MCF 10A (cell line): Measurements from ENCODE around the gene ZNF225. TPM values are rescaled to one million over a fixed set of nuclear protein-coding genes. Genes with fewer than 3 reads are reported as not detected.

Experiments used
- BruUV-seq: library from RNA; stranded (reverse); fragments of 400-500 nt; replicated peaks from 2 replicates; lab custom pipeline; 2021; lab: Mats Ljungman, UMichigan
- CTCF ChIA-PET: fragments of 300-600 bp; sonication (Branson Sonifier 250); formaldehyde crosslinking; extraction: SDS; loops from one replicate; lab custom pipeline; 2021; ENCODE audit warnings: antibody characterized with exemption, inconsistent platforms; lab: Yijun Ruan, JAX
- POLR2A ChIA-PET: fragments of 300-600, 350-650 bp; sonication (Branson Sonifier 250); formaldehyde crosslinking; extraction: SDS; loops from one replicate; lab custom pipeline; 2020; ENCODE audit warnings: antibody characterized with exemption, inconsistent platforms; lab: Yijun Ruan, JAX
- DNase-seq: peaks from one replicate; pipeline ENCODE4 v3.0.0-alpha.2; 2018; ENCODE audit not compliant: unreplicated experiment
- H3K27ac Mint-ChIP-seq: one replicate; pipeline ENCODE4 v1.8.0; 2022; ENCODE audit warnings: mild to moderate bottlenecking, low read depth, mixed read lengths; ENCODE audit not compliant: unreplicated experiment
- H3K27me3 Mint-ChIP-seq: one replicate; pipeline ENCODE4 v1.8.0; 2022; ENCODE audit warnings: mixed read lengths; ENCODE audit not compliant: insufficient read depth, unreplicated experiment
- H3K36me3 Mint-ChIP-seq: one replicate; pipeline ENCODE4 v1.8.0; 2022; ENCODE audit warnings: mild to moderate bottlenecking, moderate library complexity, mixed read lengths; ENCODE audit not compliant: insufficient read depth, unreplicated experiment
- H3K4me1 Mint-ChIP-seq: one replicate; pipeline ENCODE4 v1.8.0; 2022; ENCODE audit warnings: mixed read lengths; ENCODE audit not compliant: insufficient read depth, unreplicated experiment
- H3K4me3 Mint-ChIP-seq: one replicate; pipeline ENCODE4 v1.8.0; 2022; ENCODE audit warnings: mild to moderate bottlenecking, moderate library complexity, mixed read lengths; ENCODE audit not compliant: unreplicated experiment
- H3K9me3 Mint-ChIP-seq: one replicate; pipeline ENCODE4 v1.8.0; 2022; ENCODE audit warnings: mixed read lengths; ENCODE audit not compliant: unreplicated experiment
- CTCF ChIP-seq: fragments of 200-600 bp; IDR thresholded peaks from one replicate; pipeline ENCODE4 v1.8.0; 2022; ENCODE audit warnings: antibody characterized with exemption, mild to moderate bottlenecking; ENCODE audit not compliant: unreplicated experiment
- intact Hi-C: fragments of 100-400 bp; cut with micrococcal nuclease; formaldehyde crosslinking; loops from 2 replicates; pipeline ENCODE4 v1.14.1; 2022
- total RNA-seq: library from RNA; stranded (reverse); gene quantifications from 2 replicates; pipeline ENCODE4 v1.2.3, GENCODE V29; 2022

Gene ZNF225
- total RNA-seq, 1 experiment from 2014 or later, result 3.6 TPM

- Mint-ChIP-seq H3K27me3 (no peaks in the 10 kb centered on the region), H3K9me3 (peaks cover 4% of the 10 kb centered on the region), H3K27ac (no peak overlapping the region), H3K36me3 (peaks cover 21% of the 10 kb centered on the region), H3K4me3 (no peak overlapping the region), H3K4me1 (no peaks in the 10 kb centered on the region)
- no TSS peak for BruUV-seq
- intact Hi-C loops, result no loop called here
- no peak for TF ChIP-seq CTCF
- ChIA-PET POLR2A (no interaction called here), CTCF (interaction anchor here (0.6 kb wide), 2 partner anchors 197 to 1172 kb away, joined by 3 to 4 read pairs; partner anchors contain the start of gene ZNF45)
- no peak for DNase-seq
These were observed 18.8 kb downstream of the ZNF225 start for GRCh38 chr19:44131955-44132354.

DNA sequence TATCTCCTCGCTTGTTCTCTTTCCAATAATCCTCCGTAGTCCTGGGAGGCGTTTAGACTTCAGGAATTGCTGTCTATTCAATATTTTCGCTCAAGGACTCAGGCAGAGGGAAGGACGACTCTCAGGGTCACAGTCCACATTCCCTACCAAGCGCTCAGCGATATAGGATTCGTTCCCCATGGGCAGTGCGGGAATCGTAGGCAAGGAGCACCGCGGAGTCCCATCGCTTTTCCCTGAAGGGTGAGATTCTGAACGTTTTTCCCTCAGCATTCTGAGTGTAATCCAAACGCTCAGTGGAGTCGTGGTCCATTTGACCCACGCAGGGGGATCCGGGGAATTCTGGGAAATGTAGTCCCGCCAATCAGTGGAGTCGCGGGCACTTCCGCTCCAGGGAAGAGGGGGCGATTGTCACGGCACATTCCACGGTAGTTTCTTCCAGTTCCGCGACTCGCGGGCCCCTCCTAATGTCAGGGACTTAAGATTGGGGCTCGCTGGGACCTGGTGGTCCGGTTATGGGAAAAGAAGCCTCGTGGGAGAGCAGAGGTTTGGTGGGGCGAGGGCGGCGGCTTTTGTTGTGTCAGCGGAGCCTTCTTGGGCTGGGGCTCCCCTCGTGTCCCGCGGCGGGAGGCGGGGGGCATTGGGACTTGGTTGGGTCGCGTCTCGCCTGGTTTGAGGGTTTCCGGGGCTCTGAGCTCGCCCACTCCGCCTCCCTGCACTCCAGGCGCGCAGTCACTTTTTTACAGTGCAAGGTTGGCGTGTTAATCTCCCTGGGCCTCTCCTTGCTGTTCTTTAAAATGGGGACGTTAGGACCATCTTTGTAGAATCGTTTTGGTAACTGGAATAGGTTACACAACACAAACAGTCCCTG is 28.2 kb downstream of the ZNF225 start, which contains the start of gene ZNF234:
Gene ZNF234 (plus strand): TSS at position 364 of the 868 bp plus-strand sequence. CDS start 3,079 bp downstream, outside the sequence.
- ChIA-PET CTCF (interaction anchor here (0.5 to 0.6 kb wide), 3 partner anchors 18 to 792 kb away, joined by 3 read pairs; no protein-coding TSS in a partner anchor), POLR2A (interaction anchor here (0.7 to 1.8 kb wide), 17 partner anchors 9 to 310 kb away, joined by 3 to 30 read pairs (median 4); partner anchors contain the start of genes ZNF224, ZNF225, ZNF226 and ZNF227)
- Mint-ChIP-seq H3K27ac (peak within 1 kb of the TSS; percentile 83), H3K4me3 (peak within 1 kb of the TSS; percentile 78), H3K4me1 (peaks cover 6% of the 10 kb centered on the region), H3K9me3 (no peaks in the 10 kb centered on the region), H3K27me3 (no peaks in the 10 kb centered on the region), H3K36me3 (peaks cover 20% of the 10 kb centered on the region)
- no peak for TF ChIP-seq CTCF
- TSS peak; percentile 42 for BruUV-seq
- intact Hi-C loops, result no loop called here
- DNase-seq, result peak; percentile 83

DNA sequence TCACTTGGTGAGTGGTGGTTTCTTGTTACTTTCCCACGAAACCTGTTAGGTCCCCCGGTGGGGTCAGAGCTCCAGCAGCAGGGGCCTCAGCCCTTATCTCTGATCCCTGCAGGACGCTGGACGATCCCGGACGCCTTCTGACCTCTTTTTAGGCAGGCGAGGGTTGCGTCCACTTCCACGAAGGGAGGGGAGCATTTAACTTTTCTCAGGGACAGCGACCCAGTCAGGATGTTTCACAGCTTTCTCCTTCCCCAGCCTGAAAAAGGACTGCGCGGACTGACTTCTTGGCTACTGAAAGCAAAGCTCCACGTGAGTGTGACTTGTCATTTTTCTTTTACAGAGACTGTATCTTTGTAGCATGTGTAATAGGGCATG is 28.8 kb downstream of the ZNF225 start:
- no TSS peak for BruUV-seq
- Mint-ChIP-seq H3K27ac (peak overlapping the region; percentile 83), H3K4me1 (peaks cover 6% of the 10 kb centered on the region), H3K27me3 (no peaks in the 10 kb centered on the region), H3K9me3 (no peaks in the 10 kb centered on the region), H3K4me3 (peak overlapping the region; percentile 78), H3K36me3 (peaks cover 23% of the 10 kb centered on the region)
- POLR2A ChIA-PET, result interaction anchor here (0.7 to 1.8 kb wide), 15 partner anchors 9 to 328 kb away, joined by 3 to 30 read pairs (median 4); partner anchors contain the start of genes ZNF224, ZNF225, ZNF226 and ZNF227
- DNase-seq, result peak; percentile 15
- TF ChIP-seq CTCF, result no peak
- CTCF ChIA-PET, result interaction anchor here (0.5 to 0.6 kb wide), 2 partner anchors 18 to 791 kb away, joined by 3 read pairs; no protein-coding TSS in a partner anchor
- intact Hi-C loops, result no loop called here

GRCh38 chr19:44149776-44150175 is 36.6 kb downstream of the ZNF225 start:
- no TSS peak for BruUV-seq
- Mint-ChIP-seq H3K27ac (no peak overlapping the region), H3K36me3 (peaks cover 66% of the 10 kb centered on the region), H3K4me3 (no peak overlapping the region), H3K4me1 (no peaks in the 10 kb centered on the region), H3K27me3 (no peaks in the 10 kb centered on the region), H3K9me3 (peaks cover 20% of the 10 kb centered on the region)
- ChIA-PET CTCF (no interaction called here), POLR2A (no interaction called here)
- intact Hi-C loops, result no loop called here
- DNase-seq, result no peak
- no peak for TF ChIP-seq CTCF
